CD4-positive, alpha-beta T cell treated with Interleukin-4 for 4 hours (primary cell): ENCODE measurements around the gene ARHGAP9.
"Not testable (repeated sequence)": the region's sequence is repeated elsewhere in the genome, so short reads cannot be mapped to it uniquely, and the experiment has no call there.

Experiments used
- DNase-seq: peaks from one replicate; pipeline ENCODE4 v3.0.0-alpha.2; 2020

ARHGAP9 gene

GRCh38 chr12:57479376-57480115, at the start of gene ARHGAP9:
Gene ARHGAP9, minus strand, starts transcription at chr12:57479866. Its CDS starts 460 bp downstream, at chr12:57479406.
- DNase-seq = peak; percentile 86

DNA sequence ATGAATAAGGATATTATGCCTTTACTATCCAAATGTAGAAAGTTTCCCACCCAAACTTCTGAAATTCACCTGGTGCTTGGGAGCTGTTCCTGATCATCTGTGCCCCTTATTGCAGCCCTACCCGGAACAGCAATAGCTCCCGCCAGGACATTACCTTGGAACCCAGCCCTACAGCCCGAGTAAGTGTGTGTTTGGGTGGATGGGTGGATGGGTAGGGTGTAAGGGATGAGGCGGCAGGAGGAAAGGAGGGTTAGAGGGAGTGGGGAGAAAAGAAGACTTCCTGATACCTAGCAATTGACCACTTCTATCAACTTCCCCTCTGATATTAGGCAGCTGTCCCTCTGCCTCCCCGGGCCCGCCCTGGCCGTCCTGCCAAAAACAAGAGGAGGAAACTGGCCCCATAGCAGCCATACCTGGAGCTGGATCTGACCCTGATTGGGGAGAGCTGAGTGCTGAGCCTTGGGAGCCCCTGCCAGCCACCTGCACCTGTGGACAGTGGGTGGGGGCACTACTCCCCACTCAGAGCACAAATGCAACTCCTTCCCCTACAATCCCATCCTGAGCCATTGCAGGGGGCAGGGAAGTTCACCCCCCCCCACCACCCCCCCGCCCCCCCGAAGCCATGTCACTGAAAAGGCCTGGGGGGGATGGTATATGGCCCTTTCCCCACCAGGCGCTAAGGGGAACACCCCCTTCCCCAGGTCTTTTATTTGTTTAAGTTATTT, 49.3 kb upstream of the ARHGAP9 start:
- no peak for DNase-seq

DNA sequence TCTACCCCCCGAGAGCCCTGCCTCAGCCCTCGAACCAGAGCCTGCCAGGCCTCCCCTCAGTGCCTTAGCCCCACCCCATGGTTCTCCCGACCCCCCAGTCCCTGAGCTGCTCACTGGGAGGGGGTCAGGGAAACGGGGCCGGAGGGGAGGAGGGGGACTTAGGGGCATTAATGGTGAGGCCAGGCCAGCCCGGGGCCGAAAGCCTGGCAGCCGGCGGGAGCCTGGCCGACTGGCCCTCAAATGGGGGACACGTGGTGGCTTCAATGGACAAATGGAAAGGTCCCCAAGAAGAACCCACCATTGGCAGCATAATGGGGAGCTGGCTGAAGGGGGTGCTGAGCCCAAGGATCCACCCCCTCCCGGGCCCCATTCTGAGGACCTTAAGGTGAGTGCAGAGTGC, 48.5 kb upstream of the ARHGAP9 start:
- DNase-seq = no peak

DNA sequence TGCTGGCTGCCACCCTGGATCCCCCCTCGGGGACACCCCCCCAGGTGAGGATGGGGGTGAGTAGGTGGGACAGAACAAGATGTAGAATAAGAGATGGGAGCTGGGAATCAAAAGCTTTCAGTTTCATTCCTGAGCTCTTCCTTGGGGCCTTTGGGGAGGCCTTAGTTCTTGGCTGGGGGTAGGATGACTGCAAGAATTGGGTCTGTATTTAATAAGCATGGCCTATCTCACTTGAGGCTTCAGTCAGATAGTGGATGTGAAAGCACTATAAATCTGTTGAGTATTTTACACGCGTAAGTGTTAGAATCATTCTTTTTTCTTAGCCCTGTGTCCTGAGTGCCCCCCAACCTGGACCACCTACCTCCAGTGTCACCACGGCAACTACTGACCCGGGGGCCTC, 47.5 kb upstream of the ARHGAP9 start:
- DNase-seq = no peak

GRCh38 chr12:57526477-57527126, 46.9 kb upstream of the ARHGAP9 start:
- DNase-seq = no peak

DNA sequence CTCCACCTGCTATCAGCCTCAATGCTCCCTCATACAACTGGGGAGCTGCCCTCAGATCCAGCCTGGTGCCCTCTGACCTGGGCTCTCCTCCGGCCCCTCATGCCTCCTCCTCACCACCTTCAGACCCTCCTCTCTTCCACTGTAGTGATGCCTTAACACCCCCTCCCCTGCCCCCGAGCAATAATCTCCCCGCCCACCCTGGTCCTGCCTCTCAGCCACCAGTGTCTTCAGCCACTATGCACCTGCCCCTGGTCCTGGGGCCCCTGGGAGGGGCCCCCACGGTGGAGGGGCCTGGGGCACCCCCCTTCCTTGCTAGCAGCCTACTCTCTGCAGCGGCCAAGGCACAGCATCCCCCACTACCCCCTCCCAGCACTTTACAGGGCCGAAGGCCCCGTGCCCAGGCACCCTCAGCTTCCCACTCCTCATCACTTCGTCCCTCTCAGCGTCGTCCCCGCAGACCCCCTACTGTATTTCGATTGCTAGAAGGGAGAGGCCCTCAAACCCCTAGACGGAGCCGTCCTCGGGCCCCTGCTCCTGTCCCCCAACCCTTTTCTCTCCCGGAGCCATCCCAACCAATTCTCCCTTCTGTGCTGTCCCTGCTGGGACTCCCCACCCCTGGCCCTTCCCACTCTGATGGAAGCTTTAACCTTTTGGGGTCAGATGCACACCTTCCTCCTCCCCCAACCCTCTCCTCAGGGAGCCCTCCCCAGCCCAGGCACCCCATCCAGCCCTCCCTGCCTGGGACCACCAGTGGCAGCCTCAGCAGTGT, 46.1 kb upstream of the ARHGAP9 start:
- no peak for DNase-seq

GRCh38 chr12:57524814-57525614, 45.3 kb upstream of the ARHGAP9 start:
- DNase-seq = no peak

DNA sequence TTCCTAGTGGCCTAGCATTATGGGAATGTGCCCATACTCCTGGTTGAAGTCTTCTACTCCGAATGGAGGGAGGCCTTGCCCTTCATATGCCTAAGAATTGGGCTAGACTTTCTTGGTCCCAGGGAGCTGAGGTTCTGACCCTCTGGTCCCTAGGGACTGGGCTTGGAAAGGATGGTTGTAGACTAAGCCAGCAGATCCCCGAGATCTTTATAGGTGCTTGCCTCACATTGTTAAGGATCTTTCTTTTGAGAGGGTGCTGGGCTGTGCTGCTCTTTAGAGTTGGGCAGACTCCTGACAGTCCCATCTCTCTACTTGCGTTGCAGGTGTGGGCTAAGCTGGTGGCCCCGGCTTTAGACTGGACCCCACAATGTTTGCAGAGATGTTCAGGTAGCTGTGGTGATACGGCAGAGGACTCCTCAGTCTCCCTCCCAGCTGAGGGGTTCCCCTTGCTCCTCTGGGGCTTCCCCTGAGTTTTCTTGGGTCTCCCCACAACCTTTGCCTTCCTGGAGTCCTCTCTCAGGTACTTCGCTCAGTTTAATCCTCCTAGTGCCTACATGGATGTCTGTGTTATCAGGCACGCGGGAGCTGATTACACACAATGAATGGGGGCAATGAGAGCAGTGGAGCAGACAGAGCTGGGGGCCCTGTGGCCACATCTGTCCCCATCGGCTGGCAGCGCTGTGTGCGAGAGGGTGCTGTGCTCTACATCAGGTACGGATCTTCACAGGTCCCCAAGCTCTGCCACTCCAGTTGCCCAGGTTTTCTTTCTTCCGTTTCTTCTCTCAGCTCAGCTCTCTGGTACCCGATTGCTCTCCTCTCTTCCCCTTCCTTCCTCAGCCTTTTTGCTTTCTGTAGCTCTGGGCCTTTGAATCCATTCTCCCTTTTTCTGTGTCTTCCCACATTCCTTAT, 44.3 kb upstream of the ARHGAP9 start:
- peak; percentile 10 for DNase-seq

GRCh38 chr12:57522887-57523705, 43.4 kb upstream of the ARHGAP9 start:
- DNase-seq = peak; percentile 36

GRCh38 chr12:57522011-57522886, 42.6 kb upstream of the ARHGAP9 start, which contains the start of gene MBD6:
Gene MBD6, plus strand, starts transcription at chr12:57522824. Its CDS starts 1,480 bp downstream, at chr12:57524304.
- peak; percentile 90 for DNase-seq

GRCh38 chr12:57521525-57522010, 41.9 kb upstream of the ARHGAP9 start:
- no peak for DNase-seq

DNA sequence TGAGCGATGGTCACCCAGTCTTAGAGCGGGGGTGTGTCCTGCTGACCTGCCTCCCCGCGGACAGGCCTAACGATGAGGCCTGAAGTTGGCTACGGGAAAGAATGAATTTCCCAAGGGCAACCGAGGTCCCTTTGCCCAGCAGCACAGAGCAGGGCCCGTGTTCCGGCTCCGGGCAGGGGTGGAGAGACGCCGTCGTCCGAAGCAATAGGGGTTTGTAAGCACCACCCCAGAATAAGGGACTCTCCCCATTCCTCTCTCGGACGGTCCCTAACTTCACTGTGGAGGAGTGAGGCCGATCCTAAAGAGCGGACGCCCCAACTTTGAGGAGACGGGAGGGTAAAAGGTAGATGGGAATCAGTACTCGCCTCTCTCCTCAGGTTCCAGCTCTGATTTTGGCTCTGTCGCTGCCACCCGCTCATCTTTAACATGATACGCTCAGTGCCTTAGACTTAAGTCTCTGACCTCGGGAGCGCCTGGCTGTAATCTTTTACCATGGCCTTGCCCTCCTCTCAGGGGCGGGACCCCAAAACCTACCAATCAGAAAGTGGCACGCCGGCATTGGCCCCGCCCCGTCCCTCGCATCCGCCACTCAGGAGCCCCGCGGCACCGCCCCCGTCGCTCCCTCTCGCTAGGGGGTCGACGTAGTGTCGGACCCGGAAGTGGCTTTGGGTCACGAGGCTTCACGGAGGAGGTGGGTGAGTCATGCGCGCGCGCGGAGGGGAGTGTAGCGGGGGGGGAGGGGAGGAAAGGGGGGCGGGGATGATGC, 40.6 kb upstream of the ARHGAP9 start, which contains the start of gene DDIT3:
TSS of gene DDIT3 (minus strand) at position 462 of the 766 bp plus-strand sequence. CDS start 3,108 bp downstream, outside the sequence.
- DNase-seq = peak; percentile 99

- DNase-seq = no peak
Observed at GRCh38 chr12:57519796-57520052, 40.1 kb upstream of the ARHGAP9 start.

- no peak for DNase-seq
Observed at GRCh38 chr12:57518920-57519795, 39.5 kb upstream of the ARHGAP9 start.

DNA sequence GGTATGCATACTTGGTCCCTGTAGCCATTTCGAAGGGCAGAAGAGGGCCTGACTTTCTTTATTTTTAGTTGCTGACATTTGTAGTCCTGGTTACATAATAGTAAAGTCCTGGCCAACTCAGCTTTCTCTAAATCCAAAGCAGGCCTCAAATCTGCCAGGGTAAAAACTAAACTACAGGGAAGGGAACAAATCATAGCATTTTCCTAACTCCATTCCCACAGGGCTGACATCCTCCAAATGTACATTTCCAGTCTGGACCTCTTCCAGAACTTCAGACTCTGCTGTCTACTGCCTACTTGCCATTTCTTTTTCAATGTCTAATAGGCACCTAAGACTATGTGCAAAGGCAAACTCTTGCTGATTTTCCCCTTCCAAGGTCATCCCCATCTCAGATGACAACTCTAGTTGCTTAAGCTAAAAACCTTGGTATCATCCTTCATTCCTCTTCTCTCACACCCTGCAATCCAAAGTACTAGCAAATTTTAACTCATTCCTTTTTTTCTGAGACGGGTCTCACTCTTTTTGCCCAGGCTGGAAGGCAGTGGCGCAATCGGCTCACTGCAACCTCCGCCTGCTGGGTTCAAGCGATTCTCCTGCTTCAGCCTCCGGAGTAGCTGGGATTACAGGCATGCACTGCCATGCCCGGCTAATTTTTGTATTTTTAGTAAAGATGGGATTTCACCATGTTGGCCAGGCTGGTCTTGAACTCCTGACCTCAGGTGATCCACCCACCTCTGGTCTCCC, 38.7 kb upstream of the ARHGAP9 start:
- DNase-seq = no peak

DNA sequence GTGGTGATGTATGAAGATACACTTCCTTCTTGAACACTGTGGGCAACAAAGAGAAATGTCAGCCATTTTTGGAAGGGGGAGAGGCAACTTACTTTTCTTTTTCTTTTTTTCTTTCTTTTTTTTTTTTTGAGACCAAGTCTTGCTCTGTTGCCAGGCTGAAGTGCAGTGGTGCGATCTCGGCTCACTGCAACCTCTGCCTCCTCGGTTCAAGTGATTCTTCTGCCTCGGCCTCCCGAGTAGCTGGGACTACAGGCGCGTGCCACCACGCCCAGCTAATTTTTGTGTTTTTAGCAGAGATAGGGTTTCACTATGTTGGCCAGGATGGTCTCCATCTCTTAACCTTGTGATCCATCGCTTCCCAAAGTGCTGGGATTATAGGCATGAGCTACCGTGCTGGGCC, 38.1 kb upstream of the ARHGAP9 start:
- DNase-seq = not testable (repeated sequence)
